B cell (primary cell): ENCODE measurements around the gene MAP3K9. TPM values are rescaled to one million over a fixed set of nuclear protein-coding genes. Genes with fewer than 3 reads are reported as not detected.

Experiments
- ATAC-seq: fragments of 200-7000 bp; cut with Tn5 transposase; one replicate; pipeline ENCODE4 v1.10.0; 2021; ENCODE audit warnings: low read depth, mild to moderate bottlenecking, moderate number of reproducible peaks, moderate library complexity
- CTCF ChIA-PET: fragments of 350-600 bp; sonication (Branson Sonifier 250); formaldehyde crosslinking; loops from one replicate; lab custom pipeline; 2021; ENCODE audit warnings: antibody characterized with exemption, inconsistent platforms; lab: Charles Lee
- POLR2A ChIA-PET: fragments of 350-600 bp; sonication (Branson Sonifier 250); formaldehyde crosslinking; loops from one replicate; lab custom pipeline; 2021; ENCODE audit warnings: antibody characterized with exemption; lab: Charles Lee
- DNase-seq: peaks from one replicate; pipeline ENCODE4 v3.0.0; 2013
- H2AFZ ChIP-seq: 2 replicates; pipeline ENCODE4 v1.6.1; 2012; ENCODE audit warnings: mild to moderate bottlenecking, low read depth, low read length; ENCODE audit not compliant: insufficient read depth, poor library complexity, severe bottlenecking
- H3K27ac ChIP-seq, 2 donors: 1 replicate in 1 of 2; 2 replicates in 1 of 2; pipeline ENCODE4 v1.5.1; 2012 to 2013; ENCODE audit warnings: low read length in 2 of 2, mild to moderate bottlenecking in 2 of 2, moderate library complexity in 1 of 2
- H3K27me3 ChIP-seq, 4 experiments: fragments of 200-600 bp in 1 of 4; sonication (generic) in 1 of 4; replicated peaks in 1 of 4; 1 replicate in 2 of 4; 2 replicates in 2 of 4; pipeline versions ENCODE4 v1.6.1 to v1.7.0; 2013 to 2016; ENCODE audit warnings: low read length in 3 of 4, mild to moderate bottlenecking in 2 of 4, mixed read lengths in 1 of 4, moderate library complexity in 1 of 4; ENCODE audit not compliant: insufficient read depth in 4 of 4, control insufficient read depth in 3 of 4; ENCODE audit errors: control extremely low read depth in 1 of 4
- H3K36me3 ChIP-seq, 2 experiments: replicated peaks in 1 of 2; 1 replicate in 1 of 2; 2 replicates in 1 of 2; pipeline versions ENCODE4 v1.6.1 to v1.7.1; 2013; ENCODE audit warnings: low read length in 1 of 2; ENCODE audit not compliant: insufficient read depth in 2 of 2, control insufficient read depth in 1 of 2; ENCODE audit errors: control extremely low read depth in 1 of 2, extremely low read depth in 1 of 2
- H3K4me1 ChIP-seq, 2 donors: fragments of 200-600 bp in 1 of 2; sonication (generic) in 1 of 2; 1 replicate in 1 of 2; 2 replicates in 1 of 2; pipeline versions ENCODE4 v1.5.1 to v1.6.1; 2013 to 2017; ENCODE audit warnings: low read length in 2 of 2; ENCODE audit not compliant: control insufficient read depth in 2 of 2, insufficient read depth in 2 of 2
- H3K4me2 ChIP-seq: replicated peaks from 2 replicates; pipeline ENCODE3; 2012; ENCODE audit warnings: mild to moderate bottlenecking, low read depth, low read length; ENCODE audit not compliant: poor library complexity, severe bottlenecking
- H3K4me3 ChIP-seq, 5 experiments: fragments of 200-600 bp in 1 of 5; sonication (generic) in 1 of 5; 1 replicate in 3 of 5; 2 replicates in 2 of 5; pipeline versions ENCODE4 v1.5.1 to v1.7.0; 2011 to 2016; ENCODE audit warnings: low read length in 4 of 5, mild to moderate bottlenecking in 4 of 5, low read depth in 2 of 5, control low read depth in 1 of 5, moderate library complexity in 1 of 5; ENCODE audit not compliant: insufficient read depth in 1 of 5; ENCODE audit errors: control extremely low read depth in 1 of 5, extremely low read depth in 1 of 5
- H3K79me2 ChIP-seq: fragments of 200-600 bp; sonication (generic); one replicate; pipeline ENCODE4 v1.6.0; 2016; ENCODE audit warnings: low read length; ENCODE audit not compliant: control insufficient read depth, insufficient read depth
- H3K9ac ChIP-seq: fragments of 200-600 bp; sonication (generic); 2 replicates; pipeline ENCODE4 v1.6.1; 2017; ENCODE audit warnings: mild to moderate bottlenecking, low read length, moderate library complexity
- H3K9me3 ChIP-seq, 3 donors: one replicate each; pipeline versions ENCODE4 v1.6.1 to v1.7.1; 2013; ENCODE audit warnings: low read length in 2 of 3; ENCODE audit not compliant: control insufficient read depth in 2 of 3, insufficient read depth in 1 of 3; ENCODE audit errors: control extremely low read depth in 1 of 3
- H4K20me1 ChIP-seq: 2 replicates; pipeline ENCODE4 v1.6.0; 2012; ENCODE audit warnings: mild to moderate bottlenecking, low read length; ENCODE audit not compliant: insufficient read depth, control insufficient read depth, poor library complexity, severe bottlenecking
- H3K27ac Mint-ChIP-seq: one replicate; pipeline ENCODE4 v1.8.0; 2021; ENCODE audit warnings: mixed read lengths
- H3K27me3 Mint-ChIP-seq: one replicate; pipeline ENCODE4 v1.8.0; 2021; ENCODE audit warnings: mixed read lengths
- H3K4me1 Mint-ChIP-seq: one replicate; pipeline ENCODE4 v1.8.0; 2021; ENCODE audit warnings: mixed read lengths
- H3K4me3 Mint-ChIP-seq: one replicate; pipeline ENCODE4 v1.8.0; 2021; ENCODE audit warnings: mixed read lengths
- H3K9me3 Mint-ChIP-seq: one replicate; pipeline ENCODE4 v1.8.0; 2022; ENCODE audit warnings: mixed read lengths; ENCODE audit not compliant: insufficient read depth
- EZH2 ChIP-seq: IDR thresholded peaks from 2 replicates; pipeline ENCODE4 v1.6.1; 2012; ENCODE audit warnings: borderline replicate concordance, low read depth, mild to moderate bottlenecking, moderate library complexity, low read length; ENCODE audit not compliant: insufficient read depth, poor library complexity, severe bottlenecking
- WGBS: methylation state at CpG from one replicate; pipeline ENCODE4 v1.1.5; 2013; ENCODE audit warnings: missing lambda C conversion rate; ENCODE audit not compliant: insufficient coverage; 5-methylcytosine and 5-hydroxymethylcytosine counted together
- intact Hi-C: fragments of 100-400 bp; cut with micrococcal nuclease; formaldehyde crosslinking; loops from one replicate; pipeline ENCODE4 v1.10.0; 2022
- polyA plus RNA-seq: library from polyadenylated mRNA; depleted of rRNA; stranded (reverse); fragments of >200 nt; gene quantifications from 2 replicates; pipeline ENCODE4 v1.2.3, GENCODE V29; 2012
- total RNA-seq, 2 donors: library from RNA; stranded (reverse); fragments of 120-200 nt in 1 of 2; gene quantifications; 1 replicate in 1 of 2; 2 replicates in 1 of 2; pipeline versions ENCODE4 v1.2.3 to v1.2.4, GENCODE V29; 2013 to 2022
- TF ChIP-seq, protein P1 (sequence below): fragments of 200-600 bp; IDR thresholded peaks from one replicate; pipeline ENCODE4 v1.8.0; 2022; ENCODE audit warnings: antibody characterized with exemption, mild to moderate bottlenecking

Gene MAP3K9
- total and polyA plus RNA-seq, 2 donors (not counting 1 experiment from before 2014, with no cell fraction given) = 4.7 to 20.2 TPM

DNA sequence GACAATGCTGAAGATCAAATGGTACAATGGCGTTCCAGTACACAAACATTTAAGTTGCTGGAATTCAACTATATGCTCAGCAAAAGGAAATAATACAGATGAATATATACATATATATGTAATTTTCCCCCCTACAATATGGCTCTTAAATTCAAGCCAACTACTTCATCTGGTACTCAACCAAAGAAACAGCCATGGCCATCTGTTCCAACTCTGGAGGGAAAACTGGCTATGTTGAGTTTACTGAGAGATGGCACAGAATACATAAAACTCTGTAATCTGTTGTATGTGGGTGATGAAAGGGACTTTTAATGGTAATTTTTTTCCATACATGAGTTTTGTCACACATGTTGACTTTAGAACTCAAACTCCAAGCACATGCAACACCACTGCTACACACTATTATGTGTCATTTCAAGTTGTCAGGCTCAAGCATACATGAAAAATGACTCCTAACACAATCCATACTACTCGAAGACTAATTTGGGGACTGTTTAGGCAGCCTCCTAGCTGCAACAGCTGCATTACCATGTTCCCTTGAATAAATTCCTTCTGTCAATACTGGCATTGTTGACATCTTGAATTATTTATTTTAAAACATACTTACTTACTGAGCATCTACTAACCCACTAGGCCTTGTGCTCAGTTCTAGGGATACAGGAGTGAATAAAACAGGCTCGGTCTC is 38.2 kb upstream of the MAP3K9 start:
- 88% methylated on average over 1 of the region's 3 CpGs for WGBS
- no peak for TF ChIP-seq EZH2
- TF ChIP-seq, protein P1, sequence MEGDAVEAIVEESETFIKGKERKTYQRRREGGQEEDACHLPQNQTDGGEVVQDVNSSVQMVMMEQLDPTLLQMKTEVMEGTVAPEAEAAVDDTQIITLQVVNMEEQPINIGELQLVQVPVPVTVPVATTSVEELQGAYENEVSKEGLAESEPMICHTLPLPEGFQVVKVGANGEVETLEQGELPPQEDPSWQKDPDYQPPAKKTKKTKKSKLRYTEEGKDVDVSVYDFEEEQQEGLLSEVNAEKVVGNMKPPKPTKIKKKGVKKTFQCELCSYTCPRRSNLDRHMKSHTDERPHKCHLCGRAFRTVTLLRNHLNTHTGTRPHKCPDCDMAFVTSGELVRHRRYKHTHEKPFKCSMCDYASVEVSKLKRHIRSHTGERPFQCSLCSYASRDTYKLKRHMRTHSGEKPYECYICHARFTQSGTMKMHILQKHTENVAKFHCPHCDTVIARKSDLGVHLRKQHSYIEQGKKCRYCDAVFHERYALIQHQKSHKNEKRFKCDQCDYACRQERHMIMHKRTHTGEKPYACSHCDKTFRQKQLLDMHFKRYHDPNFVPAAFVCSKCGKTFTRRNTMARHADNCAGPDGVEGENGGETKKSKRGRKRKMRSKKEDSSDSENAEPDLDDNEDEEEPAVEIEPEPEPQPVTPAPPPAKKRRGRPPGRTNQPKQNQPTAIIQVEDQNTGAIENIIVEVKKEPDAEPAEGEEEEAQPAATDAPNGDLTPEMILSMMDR = no peak
- DNase-seq = no peak

DNA sequence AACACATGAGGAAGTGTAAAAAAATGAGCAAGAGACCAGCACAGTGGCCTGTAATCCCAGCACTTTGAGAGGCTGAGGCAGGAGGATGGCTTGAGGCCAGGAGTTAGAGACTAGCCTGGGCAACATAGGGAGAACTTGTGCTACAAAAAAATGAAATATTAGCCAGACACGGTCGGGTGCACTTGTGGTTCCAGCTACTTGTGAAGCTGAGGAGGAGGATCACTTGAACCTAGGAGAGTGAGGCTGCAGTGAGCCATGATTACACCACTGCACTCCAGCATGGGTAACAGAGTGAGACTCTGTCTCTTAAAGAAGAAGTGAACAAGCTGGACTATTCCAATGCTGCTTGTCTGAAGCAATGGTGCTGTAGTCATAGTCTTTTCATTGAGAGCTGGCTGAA is 36.3 kb upstream of the MAP3K9 start:
- Histone ChIP-seq H3K4me3 (no peak overlapping the region), H4K20me1 (no peaks in the 10 kb centered on the region), H3K36me3 (no peaks in the 10 kb centered on the region), H3K79me2 (no peaks in the 10 kb centered on the region), H3K27me3 (peaks cover 0 to 2% (median 0%) of the 10 kb centered on the region in 4 experiments), H3K4me2 (no peak overlapping the region), H3K9ac (no peak overlapping the region), H2AFZ (no peak overlapping the region), H3K4me1 (no peaks in the 10 kb centered on the region), H3K9me3 (no peaks in the 10 kb centered on the region), H3K27ac (no peak overlapping the region)
- intact Hi-C loops = no loop called here
- H3K9me3 Mint-ChIP-seq = no peaks in the 10 kb centered on the region
- TF ChIP-seq, protein P1 = no peak
- TF ChIP-seq EZH2 = no peak
- WGBS = 85% methylated on average over 2 of the region's 2 CpGs
- no peak overlapping the region for H3K4me3 Mint-ChIP-seq
- no peaks in the 10 kb centered on the region for H3K27me3 Mint-ChIP-seq
- no peak overlapping the region for H3K27ac Mint-ChIP-seq
- ATAC-seq = no peak
- POLR2A ChIA-PET = no interaction called here
- no peak for DNase-seq
- CTCF ChIA-PET = no interaction called here
- no peaks in the 10 kb centered on the region for H3K4me1 Mint-ChIP-seq

More for the DNA sequence above, 38.2 kb upstream of the MAP3K9 start:
- Histone ChIP-seq H3K9ac (no peak overlapping the region), H3K4me1 (no peaks in the 10 kb centered on the region), H2AFZ (no peak overlapping the region), H3K4me2 (no peak overlapping the region), H3K27ac (no peak overlapping the region), H3K9me3 (no peaks in the 10 kb centered on the region), H3K4me3 (no peak overlapping the region), H4K20me1 (no peaks in the 10 kb centered on the region), H3K79me2 (no peaks in the 10 kb centered on the region), H3K27me3 (peaks cover 0 to 2% (median 0%) of the 10 kb centered on the region in 4 experiments), H3K36me3 (no peaks in the 10 kb centered on the region)
- H3K4me3 Mint-ChIP-seq = no peak overlapping the region
- H3K27me3 Mint-ChIP-seq = no peaks in the 10 kb centered on the region
- no peak overlapping the region for H3K27ac Mint-ChIP-seq
- intact Hi-C loops = no loop called here
- H3K9me3 Mint-ChIP-seq = no peaks in the 10 kb centered on the region
- POLR2A ChIA-PET = no interaction called here
- no peak for ATAC-seq
- CTCF ChIA-PET = no interaction called here
- no peaks in the 10 kb centered on the region for H3K4me1 Mint-ChIP-seq
